K562 (cell line): ENCODE measurements around the gene CREB3L2. TPM values are rescaled to one million over a fixed set of nuclear protein-coding genes. Genes with fewer than 3 reads are reported as not detected.

Experiments used
- BRD4 ChIP-seq: fragments of 200-600 bp; sonication (generic); IDR thresholded peaks from 2 replicates; pipeline ENCODE4 v1.6.1; 2017; ENCODE audit warnings: inconsistent platforms
- CBFA2T2 ChIP-seq: fragments of 450-650 bp; conservative IDR thresholded peaks from 2 replicates; pipeline ENCODE4 v1.6.1; 2017; ENCODE audit warnings: mild to moderate bottlenecking
- CBX1 ChIP-seq: sonication (generic); IDR thresholded peaks from 2 replicates; pipeline ENCODE4 v1.6.1; 2016; ENCODE audit warnings: antibody characterized with exemption, low read depth, mild to moderate bottlenecking
- CEBPB ChIP-seq: fragments of 450-650 bp; IDR thresholded peaks from 2 replicates; pipeline ENCODE4 v1.6.1; 2016; ENCODE audit warnings: missing genetic modification characterization, missing compliant biosample characterization
- CTBP1 ChIP-seq: fragments of 450-650 bp; IDR thresholded peaks from 2 replicates; pipeline ENCODE4 v1.6.1; 2016; ENCODE audit warnings: borderline replicate concordance
- DIDO1 ChIP-seq: fragments of 450-650 bp; IDR thresholded peaks from 2 replicates; pipeline ENCODE4 v1.6.1; 2016; ENCODE audit warnings: low read depth, missing biosample characterization, missing genetic modification characterization
- MXD1 ChIP-seq: fragments of 250-450 bp; sonication (Bioruptor Pico); IDR thresholded peaks from 2 replicates; pipeline ENCODE4 v1.8.0; 2021; ENCODE audit warnings: borderline replicate concordance, mild to moderate bottlenecking, moderate library complexity; ENCODE audit not compliant: poor library complexity, severe bottlenecking
- REST ChIP-seq, 2 experiments: fragments of 450-650 bp; formaldehyde crosslinking in 1 of 2; IDR thresholded peaks; 2 replicates each; pipeline versions ENCODE4 v1.4.0 to v1.6.1; 2014 to 2020; ENCODE audit warnings: mild to moderate bottlenecking in 2 of 2, borderline replicate concordance in 1 of 2, low read depth in 1 of 2
- ZNF184 ChIP-seq: sonication (generic); formaldehyde crosslinking; IDR thresholded peaks from 2 replicates; pipeline ENCODE4 v1.5.0; 2020; ENCODE audit warnings: missing genetic modification reagents
- polyA plus RNA-seq, 8 experiments: library from polyadenylated mRNA; depleted of rRNA in 4 of 8; stranded (reverse) in 5 of 8; unstranded in 3 of 8; fragments of >200 nt; fragmentation: Nextera tagmentation in 2 of 8; fragmentation: Illumina TruSeq in 1 of 8; extraction: Ambion mirVana in 2 of 8; extraction: Trizol in 1 of 8; gene quantifications; 2 replicates each; pipeline versions ENCODE4 v1.2.1 to v1.2.3, GENCODE V29; 2011 to 2014; ENCODE audit warnings: inconsistent platforms in 1 of 8, missing spikeins in 1 of 8
- total RNA-seq, 7 experiments: library from RNA; depleted of rRNA in 6 of 7; stranded (reverse); fragments of >200 nt in 6 of 7; fragmentation: Illumina TruSeq in 2 of 7; extraction: Trizol in 2 of 7; gene quantifications; 2 replicates each; pipeline versions ENCODE4 v1.2.1 to v1.2.3, GENCODE V29; 2011 to 2021; ENCODE audit warnings: low replicate concordance in 1 of 7

CREB3L2 gene
- total and polyA plus RNA-seq, 9 of the 15 experiments (the other 6 are each of a cell fraction or from before 2014, with no cell fraction given): 7.1 to 45.6 (median 15.8) TPM

- TF ChIP-seq CBX1 (no peak), REST (IDR thresholded peaks at IDR 0.05; ENCODE audit: borderline replicate concordance) (no peak), REST (CRISPR knock-in tag; IDR thresholded peaks at IDR 0.05; ENCODE audit: low read depth) (no peak), CTBP1 (no peak), CEBPB (tag) (no peak), BRD4 (no peak), ZNF184 (no peak), CBFA2T2 (no peak), MXD1 (CRISPR knock-in tag) (no peak), DIDO1 (no peak)
These were observed 45.3 kb downstream of the CREB3L2 start (continued) for GRCh38 chr7:137956591-137956990.
